ENCODE data around the gene TNPO3. TPM values are rescaled to one million over a fixed set of nuclear protein-coding genes. Genes with fewer than 3 reads are reported as not detected.

TNPO3 gene
- total and polyA plus RNA-seq, 12 donors, result 10.6 to 61.1 (median 41.8) TPM

GRCh38 chr7:128911423-128912031 is 143.4 kb downstream of the TNPO3 start:
- TF ChIP-seq POLR2A (IDR thresholded peaks at IDR 0.05) (no peak), CTCF (IDR thresholded peaks at IDR 0.05) (no peak)
- Histone ChIP-seq H3K9me3 (replicated peaks in 1 of 3) (no peaks in the 10 kb centered on the region), H3K27ac (no peak overlapping the region), H3K4me1 (replicated peaks in 1 of 2) (no peaks in the 10 kb centered on the region), H3K4me3 (no peak overlapping the region), H3K27me3 (peaks cover 30% of the 10 kb centered on the region), H3K36me3 (replicated peaks in 1 of 2) (no peaks in the 10 kb centered on the region)
- intact Hi-C loops (cut with DNase I), result no loop called here
- DNase-seq, result no peak
- WGBS, 4 donors, result 69 to 89% (median 76%) methylated on average over 2 to 8 of the region's 8 CpGs

- H3K4me3 ChIP-seq, result peak within 1 kb of the TSS in 1 of 4 donors; percentile 36
- intact Hi-C loops (cut with DNase I), result no loop called here
- peaks cover 21% of the 10 kb centered on the region for H3K27me3 ChIP-seq
- H3K4me1 ChIP-seq (replicated peaks in 1 of 2), result no peaks in the 10 kb centered on the region
- 39 to 58% (median 46%) methylated on average over 6 to 34 of the region's 34 CpGs for WGBS, 4 donors
- no peaks in the 10 kb centered on the region for H3K36me3 ChIP-seq (replicated peaks in 1 of 2)
- no peak for DNase-seq
- H3K9me3 ChIP-seq (replicated peaks in 1 of 3), result no peaks in the 10 kb centered on the region
- no peak for TF ChIP-seq CTCF (IDR thresholded peaks at IDR 0.05)
- TF ChIP-seq POLR2A (IDR thresholded peaks at IDR 0.05), result no peak
- H3K27ac ChIP-seq, result no peak within 1 kb of the TSS
These were observed 144.4 kb downstream of the TNPO3 start, which contains the start of gene KCP for GRCh38 chr7:128910569-128910945. Gene KCP, minus strand, starts transcription at chr7:128910709. Its CDS starts 33 bp downstream, at chr7:128910676.

- intact Hi-C loops (cut with DNase I), result loop anchor here in 1 of 2 donors (5.0 kb wide), 1 partner anchor 187 kb away; no protein-coding TSS in a partner anchor
- no peak for TF ChIP-seq POLR2A (IDR thresholded peaks at IDR 0.05)
- no peak for TF ChIP-seq CTCF (IDR thresholded peaks at IDR 0.05)
- no peaks in the 10 kb centered on the region for H3K4me1 ChIP-seq (replicated peaks in 1 of 2)
- H3K27ac ChIP-seq, result no peak overlapping the region
- peak overlapping the region in 1 of 4 donors; percentile 36 for H3K4me3 ChIP-seq
- H3K36me3 ChIP-seq (replicated peaks in 1 of 2), result no peaks in the 10 kb centered on the region
- 23 to 26% (median 24%) methylated on average over 22 to 42 of the region's 42 CpGs for WGBS, 4 donors
- no peaks in the 10 kb centered on the region for H3K9me3 ChIP-seq (replicated peaks in 1 of 3)
- peaks cover 16% of the 10 kb centered on the region for H3K27me3 ChIP-seq
- no peak for DNase-seq
These were observed 145.0 kb downstream of the TNPO3 start for GRCh38 chr7:128909625-128910568.

All from adrenal gland (tissue), 12 donors.